ENCODE measurements around the gene TBX18.

GRCh38 chr6:84719152-84719551, 45.2 kb downstream of the TBX18 start:
- TF ChIP-seq CTCF (IDR thresholded peaks at IDR 0.05; ENCODE audit: low read depth, low read length, poor library complexity, severe bottlenecking) (no peak), EZH2phosphoT487 (IDR thresholded peaks at IDR 0.05; ENCODE audit: borderline replicate concordance, low read length) (no peak)
